ENCODE data around the gene DNAH8.

Gene DNAH8

DNA sequence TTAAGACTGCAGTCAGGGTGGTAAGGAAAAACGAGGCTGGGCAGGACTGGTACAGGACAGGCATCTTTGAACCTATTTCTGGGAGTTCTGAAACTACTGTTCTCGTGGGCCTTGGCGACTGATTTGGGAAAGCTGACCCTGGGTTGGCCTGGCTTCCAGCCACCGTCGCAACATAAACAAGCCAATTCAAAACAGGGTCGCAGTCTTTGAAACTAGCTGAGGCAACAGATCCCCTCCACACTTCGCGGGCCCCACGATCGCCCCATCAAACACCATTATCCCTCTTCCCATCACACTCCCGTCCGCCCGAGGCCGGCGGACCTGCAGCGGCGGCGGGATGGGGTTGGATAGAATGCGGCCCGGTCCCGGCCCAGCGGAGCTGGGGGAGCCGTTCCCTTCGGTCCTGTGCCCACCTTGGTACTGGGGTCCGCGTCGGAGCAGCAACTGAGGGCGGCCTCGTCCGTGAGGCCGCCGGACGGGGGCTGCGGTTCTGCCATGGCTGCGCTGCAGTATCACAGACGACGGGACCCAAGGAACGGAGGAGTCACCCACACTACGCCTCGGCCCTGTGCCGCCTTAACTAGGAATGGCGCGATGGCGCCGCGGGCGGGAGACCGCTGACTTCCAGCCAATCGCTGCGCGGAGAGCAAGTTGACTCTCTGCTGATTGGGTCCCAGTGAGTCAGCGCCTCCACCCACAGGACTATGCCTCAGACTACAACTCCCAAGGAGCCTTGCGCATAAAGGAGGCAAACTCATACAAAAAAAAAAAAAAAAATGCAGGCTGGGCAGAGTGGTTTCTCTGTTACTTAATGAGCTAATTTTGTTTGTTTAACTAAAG lies 12.3 kb upstream of the DNAH8 start, which contains the start of gene GLO1:
TSS of gene GLO1 (minus strand) at position 588 of the 840 bp plus-strand sequence. CDS start at position 497, 91 bp downstream.
- DNase-seq (ENCODE audit: low spot score) = peak; percentile 98

DNA sequence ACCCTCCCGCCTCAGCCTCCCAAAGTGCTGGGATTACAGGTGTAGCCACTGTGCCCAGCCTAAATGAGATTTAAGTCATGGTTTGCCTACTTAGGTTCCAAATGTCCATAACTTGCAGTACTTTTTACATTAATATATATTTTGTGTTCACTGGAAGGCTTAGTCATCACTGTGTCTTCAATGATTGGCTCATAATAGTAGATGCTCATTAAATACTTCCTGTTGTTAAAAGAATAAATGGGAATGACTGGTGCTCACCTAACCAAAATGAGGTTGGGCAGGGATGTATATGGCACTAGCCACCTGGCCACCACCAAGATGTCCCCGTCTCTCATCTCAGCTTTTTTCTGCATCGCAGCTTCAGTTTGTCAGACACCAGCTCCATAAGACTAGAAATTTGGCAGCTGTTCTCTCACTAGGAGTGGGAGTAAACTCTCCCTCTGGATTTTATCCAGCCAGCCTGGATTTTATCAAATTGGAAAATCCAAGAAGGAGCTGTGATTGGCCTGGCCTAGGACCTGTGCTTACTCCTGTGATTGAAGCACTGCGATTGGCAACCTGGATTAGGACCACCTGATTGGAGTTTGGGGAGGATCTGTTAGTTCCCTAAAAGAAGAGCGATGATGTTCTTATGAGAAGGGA lies 11.0 kb upstream of the DNAH8 start:
- no peak for DNase-seq (ENCODE audit: low spot score)

DNA sequence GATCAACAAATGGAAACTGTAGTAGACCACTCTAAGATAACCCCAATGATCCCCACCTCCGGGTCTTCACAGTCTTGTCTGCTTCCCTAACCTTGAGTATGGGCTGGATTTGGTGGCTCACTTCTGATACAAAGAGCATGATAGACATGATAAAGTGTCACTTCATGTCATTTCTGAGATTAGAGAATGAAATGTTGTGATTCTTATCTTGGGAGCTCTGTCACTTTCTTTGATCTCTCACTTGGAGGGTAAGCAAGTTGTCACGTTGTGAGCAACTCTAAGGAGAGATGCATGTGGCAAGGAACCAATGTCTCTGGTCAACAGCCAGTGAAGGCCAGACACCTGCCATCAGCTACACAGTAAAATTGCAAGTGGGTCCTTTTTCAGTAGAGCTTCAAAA lies 9.2 kb upstream of the DNAH8 start:
- no peak for DNase-seq (ENCODE audit: low spot score)

DNA sequence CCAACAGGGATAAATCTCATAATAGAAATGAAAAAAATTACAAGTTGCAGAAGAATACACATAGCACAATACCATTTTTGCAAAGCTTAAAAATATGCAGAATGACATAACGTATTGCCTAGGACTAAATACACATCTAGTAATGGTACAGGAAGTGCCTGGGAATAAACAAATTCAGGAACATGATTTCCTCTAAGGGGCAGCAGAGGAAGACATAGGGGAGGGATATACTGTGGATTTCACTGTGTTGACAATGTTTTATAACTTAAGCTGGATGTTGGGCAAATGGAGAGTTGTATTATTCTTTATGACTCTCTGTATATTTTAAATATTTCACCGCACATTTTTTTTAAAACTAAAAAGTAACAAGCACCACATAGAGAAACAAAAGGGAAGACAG lies 6.6 kb upstream of the DNAH8 start:
- no peak for DNase-seq (ENCODE audit: low spot score)

DNA sequence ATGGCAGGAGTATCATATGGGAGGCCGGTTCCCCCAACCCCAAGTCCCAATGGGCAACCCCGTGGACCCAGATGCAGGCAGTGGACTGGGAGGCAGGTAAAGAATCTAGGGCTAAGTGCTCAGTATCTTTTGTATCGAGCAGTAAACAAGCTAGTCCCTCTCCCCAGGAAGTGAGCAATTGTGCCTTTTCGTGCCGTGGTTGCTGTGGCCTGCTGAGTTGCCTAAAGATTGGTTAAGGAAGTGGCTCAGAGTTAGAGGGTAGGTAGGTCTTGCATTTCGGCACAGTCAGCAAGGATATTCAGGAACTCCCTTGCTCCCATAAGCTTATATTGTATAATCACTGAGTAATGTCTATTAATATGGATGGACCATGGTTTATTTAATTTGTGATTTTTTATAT lies 1.3 kb upstream of the DNAH8 start:
- peak; percentile 46 for DNase-seq (ENCODE audit: low spot score)

DNA sequence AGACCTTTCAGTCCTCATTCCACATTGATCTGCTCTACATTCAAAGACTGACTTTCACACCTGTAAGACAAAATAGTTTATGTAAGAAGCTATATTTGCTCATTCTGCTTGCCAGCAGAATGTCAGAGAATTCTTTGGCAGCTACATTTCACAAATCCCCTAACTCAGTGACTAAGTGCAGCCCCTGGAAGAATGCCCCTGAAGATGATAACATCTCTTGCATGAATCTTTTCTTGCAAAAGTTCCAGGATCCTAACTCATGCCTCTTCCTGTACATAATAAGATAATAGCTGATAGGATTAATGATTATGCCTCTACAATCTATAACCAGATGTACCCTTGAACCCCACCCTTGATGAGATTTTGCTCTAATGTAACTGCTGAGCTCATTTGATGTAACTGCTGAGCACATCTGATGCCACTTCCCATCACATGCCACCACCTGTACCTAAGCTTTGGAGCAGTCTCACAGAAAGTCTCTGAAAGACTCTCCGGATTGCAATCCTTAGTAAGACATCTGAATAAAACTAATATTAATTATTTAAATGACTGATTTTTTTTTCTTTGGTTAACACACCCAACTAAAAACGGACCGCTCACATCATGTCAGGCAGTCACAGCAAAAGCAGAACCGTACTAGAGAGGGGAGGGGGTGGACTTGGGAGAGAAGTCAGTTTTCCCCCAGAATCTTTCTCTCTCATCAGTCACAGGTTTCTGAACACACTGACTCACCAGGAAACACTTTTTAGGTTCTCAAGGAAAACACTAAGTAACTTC lies 684 bp upstream of the DNAH8 start:
- no peak for DNase-seq (ENCODE audit: low spot score)

- DNase-seq (ENCODE audit: low spot score) = no peak
Observed at GRCh38 chr6:38716825-38717224, 1.7 kb downstream of the DNAH8 start.

DNA sequence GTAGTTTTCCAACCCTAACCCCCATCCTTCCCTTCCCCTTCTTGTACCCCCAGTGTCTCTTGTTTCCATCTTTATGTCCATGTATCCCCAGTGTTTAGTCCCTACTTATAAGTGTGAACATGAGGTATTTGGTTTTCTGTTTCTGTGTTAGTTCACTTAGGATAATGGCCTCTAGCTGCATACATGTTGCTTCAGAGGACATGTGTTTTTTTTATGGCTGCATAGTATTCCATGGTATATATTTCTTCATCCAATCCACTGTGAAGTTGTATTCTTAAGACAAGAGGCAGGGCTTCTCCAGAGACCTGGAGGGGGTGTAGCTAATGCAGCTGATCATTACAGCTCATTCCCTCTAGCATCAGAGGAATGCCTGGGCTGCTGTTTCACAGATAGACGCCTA lies 4.2 kb downstream of the DNAH8 start:
- no peak for DNase-seq (ENCODE audit: low spot score)

- DNase-seq (ENCODE audit: low spot score) = no peak
Observed at GRCh38 chr6:38720295-38720694, 5.2 kb downstream of the DNAH8 start.

- DNase-seq (ENCODE audit: low spot score) = no peak
Observed at GRCh38 chr6:38722038-38722437, 6.9 kb downstream of the DNAH8 start.

- DNase-seq (ENCODE audit: low spot score) = no peak
Observed at GRCh38 chr6:38722727-38723334, 7.7 kb downstream of the DNAH8 start.

- no peak for DNase-seq (ENCODE audit: low spot score)
Observed at GRCh38 chr6:38723783-38724182, 8.7 kb downstream of the DNAH8 start.

- no peak for DNase-seq (ENCODE audit: low spot score)
Observed at GRCh38 chr6:38724343-38724742, 9.2 kb downstream of the DNAH8 start.

GRCh38 chr6:38725414-38726183 lies 10.5 kb downstream of the DNAH8 start:
- no peak for DNase-seq (ENCODE audit: low spot score)

DNA sequence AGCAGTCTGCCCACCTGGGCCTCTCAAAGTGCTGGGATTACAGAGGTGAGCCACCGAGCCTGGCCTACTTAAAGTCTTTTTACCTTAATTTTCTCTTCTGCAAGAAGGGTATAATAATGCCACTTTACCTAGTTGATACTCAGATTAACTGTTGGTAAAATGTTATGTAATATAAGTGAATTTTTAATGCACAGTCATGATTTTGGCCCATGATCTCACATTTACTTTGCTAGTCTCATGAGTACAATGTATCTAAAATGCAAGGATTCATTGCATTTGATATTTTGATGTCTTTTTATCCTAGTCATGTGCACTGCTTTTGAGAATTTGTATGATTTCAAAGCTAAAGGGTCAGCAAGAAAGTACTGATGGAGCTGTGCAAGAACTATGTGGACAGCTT lies 13.1 kb downstream of the DNAH8 start:
- DNase-seq (ENCODE audit: low spot score) = no peak

DNA sequence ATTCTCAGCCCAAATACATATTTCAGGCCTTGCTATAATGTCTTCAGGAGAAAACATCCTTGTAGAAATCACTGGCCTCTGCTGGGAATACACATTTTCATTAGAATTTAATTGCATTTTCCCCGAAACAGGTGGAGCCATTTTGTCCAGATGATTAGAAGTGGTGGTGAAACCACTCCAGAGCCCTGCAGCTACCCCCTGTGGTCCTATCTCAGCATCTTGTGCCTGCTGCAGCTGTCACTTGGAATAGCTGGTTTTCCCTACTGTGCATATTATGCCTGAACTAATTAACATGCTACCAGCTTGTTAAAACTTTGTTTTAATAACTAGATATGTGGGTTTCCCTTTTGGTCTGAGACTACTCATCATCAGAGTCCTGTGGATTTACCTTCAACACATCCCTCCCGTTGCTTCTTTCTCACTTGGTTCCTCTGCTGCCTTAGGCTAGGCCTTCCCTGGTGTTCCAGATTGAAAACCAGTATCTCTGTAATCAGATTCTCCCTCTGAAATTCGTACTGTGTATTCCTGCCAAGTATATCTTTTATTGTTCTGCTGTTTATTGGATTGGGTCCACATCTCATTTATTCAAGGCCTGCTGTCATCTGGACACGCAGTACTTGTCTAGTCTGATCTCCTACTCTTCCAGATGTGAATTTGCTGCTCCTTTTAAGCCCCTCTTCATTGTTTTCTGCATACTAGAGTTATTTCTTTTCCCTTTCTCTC lies 15.2 kb downstream of the DNAH8 start:
- no peak for DNase-seq (ENCODE audit: low spot score)

DNA sequence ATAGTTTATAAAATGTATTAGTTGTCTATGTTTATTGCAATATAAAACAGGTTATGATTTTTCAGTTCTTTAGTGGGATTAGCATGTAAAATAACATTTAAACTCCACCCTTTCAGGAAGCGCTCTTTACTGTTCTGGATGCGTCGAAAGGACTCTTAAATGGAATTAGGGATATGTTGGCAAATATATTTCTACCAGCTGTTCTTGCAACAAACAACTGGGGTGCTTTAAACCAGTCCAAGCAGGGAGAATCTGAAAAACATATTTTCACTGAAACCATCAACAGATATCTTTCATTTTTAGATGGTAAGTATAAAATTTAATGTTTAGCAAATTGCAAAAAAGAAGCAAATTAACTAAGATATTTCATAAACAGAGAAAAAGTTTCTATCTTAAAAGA lies 21.8 kb downstream of the DNAH8 start:
- no peak for DNase-seq (ENCODE audit: low spot score)

DNA sequence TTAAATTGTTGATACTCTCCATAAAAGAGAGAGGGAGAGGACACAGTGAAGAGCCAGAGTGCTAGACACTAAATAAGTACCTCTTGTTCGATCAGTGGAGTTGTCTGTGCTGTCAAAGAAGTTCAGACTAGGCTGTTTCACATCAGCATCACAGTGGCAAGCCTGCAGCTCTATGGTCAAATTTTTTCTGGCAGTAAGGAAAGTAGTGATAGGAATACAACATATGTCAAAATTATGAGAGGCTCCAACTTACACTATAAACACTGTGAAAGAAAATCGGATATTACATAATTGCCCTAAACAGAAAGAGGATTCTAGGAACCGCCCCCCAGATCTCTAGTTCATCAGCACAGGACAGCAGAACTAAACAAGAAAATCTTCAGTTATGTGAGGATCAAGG lies 23.1 kb downstream of the DNAH8 start:
- DNase-seq (ENCODE audit: low spot score) = no peak

DNA sequence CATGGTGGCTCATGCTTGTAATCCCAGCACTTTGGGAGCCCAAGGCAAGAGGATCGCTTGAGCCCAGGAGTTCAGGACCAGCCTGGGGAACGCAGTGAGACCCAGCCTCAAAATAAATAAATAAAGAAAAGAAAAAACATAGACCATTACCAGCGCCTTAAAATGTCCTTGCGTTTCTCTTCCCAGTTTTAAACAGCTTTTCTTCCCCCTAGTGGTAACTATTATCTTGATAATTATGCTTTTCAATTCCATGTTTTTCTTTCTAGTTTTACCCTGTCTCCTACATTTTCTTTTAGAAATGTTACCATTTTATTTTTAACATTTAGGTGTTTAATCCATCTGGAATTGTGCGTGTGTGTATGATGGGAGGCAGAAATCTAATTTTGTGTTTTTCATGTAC lies 24.4 kb downstream of the DNAH8 start:
- no peak for DNase-seq (ENCODE audit: low spot score)

GRCh38 chr6:38749473-38749872 lies 34.4 kb downstream of the DNAH8 start:
- no peak for DNase-seq (ENCODE audit: low spot score)
